Measurements from ENCODE around the gene MSI1. TPM values are rescaled to one million over a fixed set of nuclear protein-coding genes. Genes with fewer than 3 reads are reported as not detected.

MSI1 gene
- total and polyA plus RNA-seq, 2 of the 13 experiments (the other 11 are each of a cell fraction or from before 2014, with no cell fraction given), result 0.09 to 0.46 TPM

GRCh38 chr12:120397824-120398540 lies 29.0 kb upstream of the MSI1 start:
- intact Hi-C loops (cut with micrococcal nuclease; ENCODE audit: unreplicated experiment) (no loop called here), in situ Hi-C loops (cut with HindIII; ENCODE audit: extremely low pct_ligation_motif_present, low pct_unique_long_range_greater_than_20kb) (no loop called here)
- no peak overlapping the region for H3K4me3 ChIP-seq (replicated peaks in 1 of 3; ENCODE audit: insufficient read depth in 1 of 3, low read depth in 2 of 3, low read length in 3 of 3)
- WGBS (ENCODE audit: low lambda C conversion rate), result 40% methylated on average over 25 of the region's 33 CpGs
- FAIRE-seq (no peak), ATAC-seq (peak; percentile 24; the same call in 1 of the 3 replicates), DNase-seq (ENCODE audit: low spot score) (no peak)
- H3K36me3 ChIP-seq (replicated peaks in 1 of 2; ENCODE audit: control insufficient read depth in 1 of 2, insufficient read depth in 2 of 2, low read length in 2 of 2), result no peaks in the 10 kb centered on the region
- no peaks in the 10 kb centered on the region for H3K79me2 ChIP-seq (ENCODE audit: insufficient read depth, low read length)
- peaks cover 12% of the 10 kb centered on the region for H3K4me1 ChIP-seq (ENCODE audit: insufficient read depth, low read length)
- peaks cover 2 to 20% of the 10 kb centered on the region in 2 experiments; a peak in 4 of 5 replicates for H3K27me3 ChIP-seq (ENCODE audit: control insufficient read depth in 1 of 2, insufficient read depth in 2 of 2, low read length in 2 of 2)
- POLR2A ChIA-PET, result no interaction called here
- CTCF ChIA-PET (ENCODE audit: low intra/inter-chr PET ratio, low total read pairs), result no interaction called here
- no TSS peak for BruUV-seq (replicated peaks)
- no peak overlapping the region for H3K27ac ChIP-seq (ENCODE audit: extremely low read length, insufficient read depth, low read length)
- no peaks in the 10 kb centered on the region for H3K9me3 ChIP-seq (ENCODE audit: low read length)
- no peak overlapping the region for H2AFZ ChIP-seq (ENCODE audit: low read length)
- TF ChIP-seq TAF1 (CRISPR knock-in tag; IDR thresholded peaks at IDR 0.05) (no peak), ZBTB46 (CRISPR knock-in tag; IDR thresholded peaks at IDR 0.05; ENCODE audit: borderline replicate concordance) (no peak)
- H4K20me1 ChIP-seq (ENCODE audit: insufficient read depth, low read length), result no peaks in the 10 kb centered on the region
- H3K9ac ChIP-seq (ENCODE audit: insufficient read depth, low read depth, low read length), result no peak overlapping the region
- no peak overlapping the region for H3K4me2 ChIP-seq (ENCODE audit: low read depth, low read length)

GRCh38 chr12:120394483-120395367 lies 25.8 kb upstream of the MSI1 start:
- FAIRE-seq, result no peak
- no peak overlapping the region for H3K27ac ChIP-seq (ENCODE audit: extremely low read length, insufficient read depth, low read length)
- no peak for TF ChIP-seq TRIM24 (CRISPR knock-in tag; IDR thresholded peaks at IDR 0.05)
- no peak for TF ChIP-seq ELF3 (CRISPR knock-in tag; IDR thresholded peaks at IDR 0.05)
- TF ChIP-seq SOX13 (IDR thresholded peaks at IDR 0.05), result no peak
- TF ChIP-seq SOX13 (CRISPR knock-in tag; conservative IDR thresholded peaks at IDR 0.05 in 1 of 2, IDR thresholded peaks at IDR 0.05 in 1 of 2), result no peak
- TF ChIP-seq WIZ (CRISPR knock-in tag; IDR thresholded peaks at IDR 0.05), result no peak
- no peak for TF ChIP-seq MED13 (CRISPR knock-in tag; IDR thresholded peaks at IDR 0.05)
- TF ChIP-seq ZNF136 (CRISPR knock-in tag; IDR thresholded peaks at IDR 0.05; ENCODE audit: low read depth), result no peak
- no peak for TF ChIP-seq RBM22 (optimal IDR thresholded peaks at IDR 0.05; ENCODE audit: low read length)
- TF ChIP-seq DNMT1 (CRISPR knock-in tag; IDR thresholded peaks at IDR 0.05), result no peak
- no peak for TF ChIP-seq ZSCAN31 (CRISPR knock-in tag; IDR thresholded peaks at IDR 0.05; ENCODE audit: low read depth)
- no peak for TF ChIP-seq ZNF572 (CRISPR knock-in tag; IDR thresholded peaks at IDR 0.05)
- TF ChIP-seq ZNF563 (CRISPR knock-in tag; IDR thresholded peaks at IDR 0.05), result no peak
- no peak for TF ChIP-seq ZNF639 (CRISPR knock-in tag; conservative IDR thresholded peaks at IDR 0.05)

More at GRCh38 chr12:120394483-120395367, 25.8 kb upstream of the MSI1 start:
- Histone ChIP-seq H3K9ac (ENCODE audit: insufficient read depth, low read depth, low read length) (no peak overlapping the region), H3K4me1 (ENCODE audit: insufficient read depth, low read length) (no peaks in the 10 kb centered on the region), H3K27me3 (ENCODE audit: control insufficient read depth in 1 of 2, insufficient read depth in 2 of 2, low read length in 2 of 2) (peaks cover 2 to 15% of the 10 kb centered on the region in 2 experiments; a peak in 4 of 5 replicates), H3K36me3 (replicated peaks in 1 of 2; ENCODE audit: control insufficient read depth in 1 of 2, insufficient read depth in 2 of 2, low read length in 2 of 2) (no peaks in the 10 kb centered on the region), H3K79me2 (ENCODE audit: insufficient read depth, low read length) (no peaks in the 10 kb centered on the region), H2AFZ (ENCODE audit: low read length) (no peak overlapping the region), H3K9me3 (ENCODE audit: low read length) (no peaks in the 10 kb centered on the region), H3K4me3 (replicated peaks in 1 of 3; ENCODE audit: insufficient read depth in 1 of 3, low read depth in 2 of 3, low read length in 3 of 3) (no peak overlapping the region), H3K4me2 (ENCODE audit: low read depth, low read length) (no peak overlapping the region), H4K20me1 (ENCODE audit: insufficient read depth, low read length) (no peaks in the 10 kb centered on the region)
- in situ Hi-C loops (cut with HindIII; ENCODE audit: extremely low pct_ligation_motif_present, low pct_unique_long_range_greater_than_20kb) (no loop called here), intact Hi-C loops (cut with micrococcal nuclease; ENCODE audit: unreplicated experiment) (no loop called here)
- CTCF ChIA-PET (ENCODE audit: low intra/inter-chr PET ratio, low total read pairs), result no interaction called here
- WGBS (ENCODE audit: low lambda C conversion rate), result 56% methylated on average over 15 of the region's 18 CpGs
- POLR2A ChIA-PET, result no interaction called here
- no TSS peak for BruUV-seq (replicated peaks)
- DNase-seq (ENCODE audit: low spot score) (no peak), ATAC-seq (no peak; the same call in 2 of the 3 replicates)
